Measurements from ENCODE around the gene PPP1R14B.

The PPP1R14B gene

DNA sequence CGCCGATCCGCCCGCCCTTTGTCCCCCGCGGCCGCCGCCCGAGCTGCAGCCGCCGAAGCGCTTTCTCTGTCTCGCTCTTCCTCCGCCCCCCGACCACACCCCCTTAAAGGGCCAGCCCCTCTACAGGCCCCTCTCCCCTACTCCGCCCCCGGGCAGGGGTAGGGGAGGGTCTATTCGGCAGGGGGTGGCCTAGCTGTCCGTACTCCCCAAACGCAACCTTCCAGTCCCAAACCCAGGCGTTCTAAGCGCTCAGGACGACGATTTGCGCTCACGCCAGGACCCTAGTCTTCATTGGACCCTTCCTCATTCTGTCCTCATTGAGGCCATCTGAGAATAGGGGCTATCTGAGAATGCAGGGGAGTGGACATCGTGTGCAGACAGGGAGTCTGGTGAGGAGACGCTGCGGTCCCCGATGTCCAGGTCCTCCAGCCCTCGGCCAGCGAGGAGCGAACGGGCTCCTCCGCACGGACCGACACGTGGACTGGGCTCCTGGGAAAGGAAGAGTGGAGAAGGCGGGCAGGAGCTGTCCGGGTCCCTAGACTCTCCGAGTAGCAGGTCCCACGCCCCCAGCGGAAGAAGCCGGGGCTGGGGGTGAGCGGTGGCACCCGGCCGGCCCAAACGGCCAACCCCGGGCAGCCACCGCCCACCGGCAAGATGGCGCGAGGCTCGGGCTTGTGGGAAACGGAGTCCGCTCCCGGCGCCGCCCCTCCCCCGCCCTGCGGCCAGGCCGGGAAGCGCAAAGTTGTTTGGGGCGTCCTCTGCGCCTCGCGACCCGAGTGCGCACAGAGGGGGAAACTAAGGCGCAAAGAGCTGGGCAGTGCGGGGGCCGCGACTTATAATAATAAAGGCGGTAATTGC is at the start of gene PPP1R14B:
TSS of gene PPP1R14B (minus strand) at position 73 of the 858 bp plus-strand sequence. CDS start 270 bp downstream, outside the sequence.
- peaks cover 56% of the 10 kb centered on the region for H3K4me1 Mint-ChIP-seq
- peak within 1 kb of the TSS; percentile 92 for H3K4me3 Mint-ChIP-seq
- H3K36me3 Mint-ChIP-seq = peaks cover 10% of the 10 kb centered on the region
- CTCF ChIA-PET = interaction anchor here (0.9 to 4.3 kb wide), 5 partner anchors 11 to 57 kb away, joined by 3 to 25 read pairs (median 11); partner anchors contain the start of genes ESRRA and FERMT3
- no peaks in the 10 kb centered on the region for H3K9me3 Mint-ChIP-seq
- peak within 1 kb of the TSS; percentile 87 for H3K27ac Mint-ChIP-seq
- peak; percentile 89 for DNase-seq
- peaks cover 15% of the 10 kb centered on the region for H3K27me3 Mint-ChIP-seq

- no peak for DNase-seq
- Mint-ChIP-seq H3K36me3 (no peaks in the 10 kb centered on the region), H3K27me3 (peaks cover 98% of the 10 kb centered on the region), H3K27ac (no peak overlapping the region), H3K4me3 (no peak overlapping the region), H3K4me1 (peaks cover 19% of the 10 kb centered on the region), H3K9me3 (no peaks in the 10 kb centered on the region)
- CTCF ChIA-PET = no interaction called here
Measured at GRCh38 chr11:64296236-64296635, 49.5 kb upstream of the PPP1R14B start.

DNA sequence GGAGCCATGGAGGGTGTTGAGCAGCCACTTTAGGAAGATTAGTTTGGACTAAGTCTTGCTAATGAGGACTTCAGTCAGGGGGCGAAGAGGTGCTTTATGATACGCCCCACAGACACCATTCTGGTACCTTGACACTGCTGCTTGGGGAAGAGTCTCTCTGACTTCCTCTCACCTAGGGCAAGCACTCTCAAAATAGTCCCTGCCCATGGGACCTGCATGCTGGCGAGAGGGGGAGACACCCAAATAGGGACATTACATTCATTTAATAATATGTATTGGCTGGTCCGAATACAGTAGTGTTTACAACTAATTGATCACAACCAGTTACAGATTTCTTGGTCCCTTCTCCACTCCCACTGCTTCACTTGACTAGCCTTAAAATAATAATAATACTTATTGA is 49.0 kb upstream of the PPP1R14B start:
- Mint-ChIP-seq H3K27ac (no peak overlapping the region), H3K27me3 (peaks cover 98% of the 10 kb centered on the region), H3K4me3 (no peak overlapping the region), H3K9me3 (no peaks in the 10 kb centered on the region), H3K4me1 (peaks cover 18% of the 10 kb centered on the region), H3K36me3 (peaks cover 1% of the 10 kb centered on the region)
- no peak for DNase-seq
- CTCF ChIA-PET = no interaction called here

- peaks cover 11% of the 10 kb centered on the region for H3K4me1 Mint-ChIP-seq
- H3K36me3 Mint-ChIP-seq = peaks cover 7% of the 10 kb centered on the region
- H3K27ac Mint-ChIP-seq = no peak overlapping the region
- no peak overlapping the region for H3K4me3 Mint-ChIP-seq
- DNase-seq = no peak
- CTCF ChIA-PET = no interaction called here
- H3K9me3 Mint-ChIP-seq = no peaks in the 10 kb centered on the region
- peaks cover 98% of the 10 kb centered on the region for H3K27me3 Mint-ChIP-seq
Measured at GRCh38 chr11:64294774-64295173, 48.0 kb upstream of the PPP1R14B start.

DNA sequence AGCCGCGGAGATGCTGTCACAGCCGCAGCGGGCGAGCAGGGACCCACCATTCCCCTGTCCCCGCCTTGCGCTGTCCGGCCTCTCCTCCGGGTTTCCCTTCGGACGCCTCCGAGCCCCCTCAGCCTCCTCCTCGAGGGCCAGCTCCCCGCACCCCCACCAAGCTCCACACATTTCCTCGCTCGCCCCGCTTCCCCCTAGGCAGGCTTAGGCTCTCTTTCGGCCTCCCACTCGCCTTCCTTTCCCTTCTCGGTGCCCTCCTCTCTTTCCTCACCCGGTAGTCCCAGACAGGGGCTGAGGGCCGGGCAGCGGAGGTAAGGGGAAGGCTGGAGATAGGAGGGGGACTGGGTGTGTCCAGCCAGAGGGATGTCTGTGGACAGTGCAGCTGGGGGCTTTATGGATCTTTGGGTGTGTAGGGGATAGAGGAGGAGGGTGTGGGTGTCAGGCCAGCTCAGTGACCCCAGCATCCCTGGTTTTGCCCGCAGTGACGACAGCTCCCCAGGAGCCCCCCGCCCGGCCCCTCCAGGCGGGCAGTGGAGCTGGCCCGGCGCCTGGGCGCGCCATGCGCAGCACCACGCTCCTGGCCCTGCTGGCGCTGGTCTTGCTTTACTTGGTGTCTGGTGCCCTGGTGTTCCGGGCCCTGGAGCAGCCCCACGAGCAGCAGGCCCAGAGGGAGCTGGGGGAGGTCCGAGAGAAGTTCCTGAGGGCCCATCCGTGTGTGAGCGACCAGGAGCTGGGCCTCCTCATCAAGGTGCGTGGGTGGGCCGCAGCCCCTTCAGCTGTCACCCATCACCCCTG is 45.9 kb upstream of the PPP1R14B start:
- Mint-ChIP-seq H3K27ac (no peak overlapping the region), H3K36me3 (peaks cover 7% of the 10 kb centered on the region)
- CTCF ChIA-PET = interaction anchor here (1.0 to 2.0 kb wide), 2 partner anchors 11 to 88 kb away, joined by 3 to 17 read pairs; partner anchors contain the start of gene ESRRA

GRCh38 chr11:64291752-64292459 is 45.2 kb upstream of the PPP1R14B start:
- Mint-ChIP-seq H3K27me3 (peaks cover 84% of the 10 kb centered on the region), H3K27ac (no peak overlapping the region), H3K9me3 (no peaks in the 10 kb centered on the region), H3K4me3 (no peak overlapping the region), H3K36me3 (peaks cover 7% of the 10 kb centered on the region), H3K4me1 (peaks cover 13% of the 10 kb centered on the region)
- DNase-seq = peak; percentile 37
- CTCF ChIA-PET = interaction anchor here (1.0 to 5.9 kb wide), 3 partner anchors 11 to 88 kb away, joined by 3 to 50 read pairs (median 17); partner anchors contain the start of genes CATSPERZ and ESRRA

More for the DNA sequence above, 45.9 kb upstream of the PPP1R14B start:
- no peak for DNase-seq
- Mint-ChIP-seq H3K4me1 (peaks cover 9% of the 10 kb centered on the region), H3K4me3 (peak overlapping the region; percentile 21), H3K27me3 (peaks cover 92% of the 10 kb centered on the region), H3K9me3 (no peaks in the 10 kb centered on the region)

DNA sequence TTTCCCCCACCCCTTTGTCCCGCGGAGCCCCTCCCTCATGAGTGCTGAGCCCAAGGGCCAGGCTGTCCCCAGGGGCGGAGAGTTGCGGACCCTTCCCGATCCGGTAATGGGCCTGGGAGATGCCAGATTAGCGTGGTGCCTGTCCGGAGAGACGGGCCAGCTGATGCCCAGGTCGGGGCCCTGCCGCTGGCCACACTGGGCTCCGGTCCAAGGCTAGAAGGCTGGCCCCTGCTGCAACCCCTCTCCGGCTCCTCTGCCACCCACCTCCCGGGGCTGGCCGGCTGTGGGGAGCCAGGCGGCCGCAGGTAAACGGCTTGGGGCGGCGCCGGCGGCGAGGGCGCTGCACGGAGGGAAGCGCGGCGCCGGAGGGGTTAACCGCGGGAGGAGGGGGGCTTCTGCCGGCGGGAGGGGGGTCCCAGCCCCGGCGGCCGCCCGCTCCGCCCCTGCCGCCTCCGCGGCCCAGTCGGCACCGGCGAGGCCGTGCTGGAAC is 44.6 kb upstream of the PPP1R14B start, which contains the start of gene KCNK4:
TSS of gene KCNK4 (plus strand) at position 41 of the 490 bp plus-strand sequence. CDS start 1,717 bp downstream, outside the sequence.
- Mint-ChIP-seq H3K4me1 (peaks cover 19% of the 10 kb centered on the region), H3K9me3 (no peaks in the 10 kb centered on the region), H3K36me3 (peaks cover 7% of the 10 kb centered on the region), H3K4me3 (no peak within 1 kb of the TSS), H3K27ac (no peak within 1 kb of the TSS), H3K27me3 (peaks cover 78% of the 10 kb centered on the region)
- DNase-seq = no peak
- CTCF ChIA-PET = interaction anchor here (5.9 kb wide), 1 partner anchor 11 kb away, joined by 50 read pairs; the partner anchor contains the start of gene CATSPERZ

DNA sequence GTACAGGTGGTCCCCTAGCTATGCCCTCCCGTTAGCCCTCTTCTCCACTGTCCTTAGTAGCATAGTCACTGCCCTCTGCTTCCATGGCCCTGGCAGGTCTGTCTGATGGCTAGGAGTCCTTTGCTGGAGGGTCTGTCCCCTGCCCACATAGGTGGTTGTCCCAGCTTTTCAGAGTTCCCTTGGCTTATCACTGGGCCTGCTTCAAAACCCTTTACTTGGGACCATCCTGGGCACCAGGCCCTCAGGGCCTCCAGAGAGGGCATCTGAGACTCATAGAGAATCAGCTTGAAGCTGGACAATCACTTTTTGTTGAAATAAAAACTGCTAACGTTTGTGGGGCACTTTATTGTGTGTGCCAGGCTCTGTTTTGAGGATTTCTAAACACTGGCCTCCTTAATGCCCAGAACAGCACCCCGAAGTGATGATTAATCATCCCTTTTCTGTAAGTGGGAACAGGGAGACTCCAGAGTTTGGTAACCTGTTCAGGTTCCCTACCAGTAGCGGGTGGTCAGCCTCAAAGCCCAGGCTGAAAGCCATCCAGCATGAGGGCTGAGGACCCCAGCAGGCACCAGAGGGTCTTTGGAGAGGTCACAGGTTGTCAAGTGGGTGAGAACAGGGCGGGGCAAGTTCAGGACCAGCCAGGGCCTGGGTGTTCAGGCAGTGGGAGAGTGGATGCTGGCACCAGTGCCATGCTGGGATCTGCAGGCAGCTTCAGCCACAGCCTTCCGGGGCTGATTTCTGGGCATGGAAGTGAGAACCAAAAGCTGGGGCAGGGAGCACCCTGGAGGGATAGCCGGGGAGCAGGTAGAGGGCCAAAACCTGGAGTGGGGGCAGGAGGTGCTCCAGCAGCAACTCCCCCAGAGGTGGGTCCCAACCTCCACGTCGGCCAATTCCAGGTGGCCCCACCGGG is 43.9 kb upstream of the PPP1R14B start:
- Mint-ChIP-seq H3K4me1 (peaks cover 21% of the 10 kb centered on the region), H3K4me3 (no peak overlapping the region), H3K27me3 (peaks cover 71% of the 10 kb centered on the region), H3K9me3 (no peaks in the 10 kb centered on the region), H3K27ac (no peak overlapping the region), H3K36me3 (peaks cover 7% of the 10 kb centered on the region)
- CTCF ChIA-PET = interaction anchor here (0.7 to 5.9 kb wide), 2 partner anchors 12 to 86 kb away, joined by 3 to 50 read pairs; partner anchors contain the start of gene CATSPERZ
- no peak for DNase-seq

- H3K4me1 Mint-ChIP-seq = peaks cover 23% of the 10 kb centered on the region
- no peaks in the 10 kb centered on the region for H3K9me3 Mint-ChIP-seq
- H3K36me3 Mint-ChIP-seq = peaks cover 7% of the 10 kb centered on the region
- no peak for DNase-seq
- peaks cover 56% of the 10 kb centered on the region for H3K27me3 Mint-ChIP-seq
- CTCF ChIA-PET = interaction anchor here (0.9 to 5.9 kb wide), 2 partner anchors 14 to 17 kb away, joined by 3 to 50 read pairs; partner anchors contain the start of gene CATSPERZ
- no peak overlapping the region for H3K27ac Mint-ChIP-seq
- no peak overlapping the region for H3K4me3 Mint-ChIP-seq
Measured at GRCh38 chr11:64289002-64289564, 42.3 kb upstream of the PPP1R14B start.

- CTCF ChIA-PET = interaction anchor here (5.9 kb wide), 1 partner anchor 14 kb away, joined by 50 read pairs; the partner anchor contains the start of gene CATSPERZ
- DNase-seq = no peak
- H3K36me3 Mint-ChIP-seq = peaks cover 7% of the 10 kb centered on the region
- H3K27ac Mint-ChIP-seq = no peak overlapping the region
- H3K9me3 Mint-ChIP-seq = no peaks in the 10 kb centered on the region
- H3K27me3 Mint-ChIP-seq = peaks cover 49% of the 10 kb centered on the region
- no peak overlapping the region for H3K4me3 Mint-ChIP-seq
- H3K4me1 Mint-ChIP-seq = peaks cover 29% of the 10 kb centered on the region
Measured at GRCh38 chr11:64288353-64288750, 41.6 kb upstream of the PPP1R14B start.

DNA sequence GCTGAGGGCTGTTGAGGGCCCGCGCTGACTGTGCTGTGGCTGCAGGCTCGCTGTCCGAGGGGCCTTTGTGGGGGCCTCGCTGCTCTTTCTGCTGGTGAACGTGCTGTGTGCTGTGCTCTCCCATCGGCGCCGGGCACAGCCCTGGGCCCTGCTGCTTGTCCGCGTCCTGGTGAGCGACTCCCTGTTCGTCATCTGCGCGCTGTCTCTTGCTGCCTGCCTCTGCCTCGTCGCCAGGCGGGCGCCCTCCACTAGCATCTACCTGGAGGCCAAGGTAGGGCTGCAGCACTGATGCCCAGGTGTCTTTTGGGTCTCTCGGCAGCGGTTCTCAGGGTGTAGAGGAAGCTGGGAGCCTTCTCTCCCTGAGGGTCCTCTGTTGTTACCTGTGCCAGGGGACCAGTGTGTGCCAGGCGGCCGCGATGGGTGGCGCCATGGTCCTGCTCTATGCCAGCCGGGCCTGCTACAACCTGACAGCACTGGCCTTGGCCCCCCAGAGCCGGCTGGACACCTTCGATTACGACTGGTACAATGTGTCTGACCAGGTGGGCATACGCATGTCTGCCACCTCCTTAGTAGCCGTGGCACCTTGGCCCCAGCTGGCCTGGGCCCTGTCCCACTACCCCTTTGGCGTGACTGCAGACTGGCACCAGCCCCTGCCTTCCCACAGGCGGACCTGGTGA is 41.1 kb upstream of the PPP1R14B start:
- DNase-seq = no peak
- Mint-ChIP-seq H3K36me3 (peaks cover 9% of the 10 kb centered on the region), H3K4me3 (peak overlapping the region; percentile 13), H3K27ac (no peak overlapping the region), H3K27me3 (peaks cover 43% of the 10 kb centered on the region), H3K4me1 (peaks cover 34% of the 10 kb centered on the region), H3K9me3 (no peaks in the 10 kb centered on the region)
- CTCF ChIA-PET = interaction anchor here (5.9 kb wide), 1 partner anchor 15 kb away, joined by 50 read pairs; the partner anchor contains the start of gene CATSPERZ

GRCh38 chr11:64286801-64287159 is 40.0 kb upstream of the PPP1R14B start:
- CTCF ChIA-PET = interaction anchor here (1.2 to 5.9 kb wide), 2 partner anchors 16 to 299 kb away, joined by 3 to 50 read pairs; partner anchors contain the start of gene CATSPERZ
- H3K36me3 Mint-ChIP-seq = peaks cover 9% of the 10 kb centered on the region
- no peaks in the 10 kb centered on the region for H3K9me3 Mint-ChIP-seq
- peaks cover 34% of the 10 kb centered on the region for H3K4me1 Mint-ChIP-seq
- peaks cover 33% of the 10 kb centered on the region for H3K27me3 Mint-ChIP-seq
- H3K4me3 Mint-ChIP-seq = peak overlapping the region; percentile 84
- no peak for DNase-seq
- peak overlapping the region; percentile 85 for H3K27ac Mint-ChIP-seq
